ENCODE measurements around the gene EOLA1. TPM values are rescaled to one million over a fixed set of nuclear protein-coding genes. Genes with fewer than 3 reads are reported as not detected.

EOLA1 gene
- 5.9 and 7.3 TPM in 2 replicates for total RNA-seq

GRCh38 chrX:149540621-149541520 is at the start of gene EOLA1:
TSS of gene EOLA1 (plus strand) at chrX:149541012. CDS start at chrX:149545631, 4,619 bp downstream.

GRCh38 chrX:149504915-149505651 is 35.7 kb upstream of the EOLA1 start, which contains the start of gene IDS:
TSS of gene IDS (minus strand) at chrX:149505306. CDS start at chrX:149505137, 169 bp downstream.

GRCh38 chrX:149549701-149550100 is 8.9 kb downstream of the EOLA1 start, which contains the start of gene HSFX3:
TSS of gene HSFX3 (minus strand) at chrX:149549924. CDS start at chrX:149549852, 72 bp downstream.

DNA sequence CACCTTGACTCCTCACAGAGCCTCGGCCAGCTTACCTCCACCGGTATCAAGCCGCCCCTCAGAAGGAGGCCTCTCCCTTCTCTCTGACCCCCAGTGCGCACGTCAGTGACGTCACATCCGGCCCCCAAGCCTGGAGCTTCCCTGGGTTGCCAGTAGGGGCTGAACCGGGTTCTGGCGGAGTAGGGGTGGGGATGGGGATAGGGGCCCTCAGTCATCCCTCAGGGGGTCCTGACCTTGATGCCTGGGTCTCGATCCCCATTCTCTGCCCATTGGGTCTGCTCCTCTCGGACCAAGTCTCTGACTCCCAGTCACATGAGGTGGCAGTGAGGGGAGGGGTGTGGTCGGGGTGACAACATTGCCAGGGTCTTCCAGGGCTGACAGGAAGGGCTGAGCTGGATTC is 46.5 kb downstream of the EOLA1 start, which contains the start of gene MAGEA9B:
Gene MAGEA9B (minus strand): TSS at position 101 of the 400 bp plus-strand sequence. CDS start 4,280 bp downstream, outside the sequence.

DNA sequence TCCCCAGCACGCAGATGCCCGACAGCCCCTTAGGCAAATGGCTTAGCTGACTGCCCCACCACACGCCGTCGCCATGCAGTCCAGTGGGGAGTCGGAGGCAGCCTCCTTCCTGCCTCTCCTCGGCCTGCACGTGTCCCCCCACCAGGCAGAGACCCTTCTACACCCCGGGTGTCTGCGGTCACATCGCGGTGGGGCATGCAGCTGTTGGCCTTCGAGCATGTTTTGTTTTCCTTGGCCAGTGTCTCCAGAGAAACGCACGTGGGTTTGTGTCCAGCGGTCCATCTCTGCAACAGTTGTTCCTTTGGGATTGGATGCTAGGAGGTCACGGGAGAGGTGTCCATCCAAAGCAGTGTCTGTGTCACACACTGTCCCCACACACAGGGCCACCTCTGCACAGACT is 54.4 kb downstream of the EOLA1 start, which contains the start of gene HSFX2:
Gene HSFX2 (minus strand): TSS at position 101 of the 400 bp plus-strand sequence. CDS start 614 bp downstream, outside the sequence.

Other genes with a start within 250 kb of the EOLA1 start
- 28.1 and 34.9 TPM in 2 replicates for gene IDS, start 35.7 kb upstream of the EOLA1 start, total RNA-seq
- not detected in 2 replicates for gene HSFX3, start 8.9 kb downstream of the EOLA1 start, total RNA-seq
- not detected in 2 replicates for gene MAGEA9B, start 46.4 kb downstream of the EOLA1 start, total RNA-seq
- 0.13 and 0.40 TPM in 2 replicates for gene HSFX2, start 54.3 kb downstream of the EOLA1 start, total RNA-seq
- gene TMEM185A, start 90.8 kb downstream of the EOLA1 start, total RNA-seq = 10.3 and 21.6 TPM in 2 replicates
- gene MAGEA11, start 171.0 kb downstream of the EOLA1 start, total RNA-seq = not detected in 2 replicates
- gene HSFX1, start 233.1 kb downstream of the EOLA1 start, total RNA-seq = 0.26 and 0.88 TPM in 2 replicates
- gene MAGEA9, start 240.9 kb downstream of the EOLA1 start, total RNA-seq = not detected in 2 replicates